Muscle of leg (tissue), 11 donors: ENCODE results near the gene WDR55. TPM values are rescaled to one million over a fixed set of nuclear protein-coding genes. Genes with fewer than 3 reads are reported as not detected.
A peak's percentile ranks its signal among the peaks of the same experiment; 100 is the strongest.

Source experiments
- DNase-seq: peaks from one replicate; pipeline ENCODE4 v3.0.0; 2013
- H3K27ac ChIP-seq: one replicate; pipeline ENCODE4 v1.5.1; 2013; ENCODE audit warnings: mild to moderate bottlenecking, low read length, control low read depth
- H3K27me3 ChIP-seq: one replicate; pipeline ENCODE4 v1.6.1; 2013; ENCODE audit warnings: low read length; ENCODE audit not compliant: control insufficient read depth, insufficient read depth
- H3K36me3 ChIP-seq: one replicate; pipeline ENCODE4 v1.6.1; 2013; ENCODE audit warnings: low read length; ENCODE audit not compliant: control insufficient read depth, insufficient read depth
- H3K4me1 ChIP-seq: one replicate; pipeline ENCODE4 v1.6.1; 2013; ENCODE audit warnings: low read length; ENCODE audit not compliant: control insufficient read depth, insufficient read depth
- H3K4me3 ChIP-seq: one replicate; pipeline ENCODE4 v1.5.1; 2013; ENCODE audit warnings: low read length, control low read depth
- H3K9me3 ChIP-seq: replicated peaks from 2 replicates; pipeline ENCODE4 v1.6.1; 2013; ENCODE audit warnings: low read depth, low read length; ENCODE audit not compliant: control insufficient read depth
- WGBS: methylation state at CpG from one replicate; pipeline ENCODE4 v1.1.5; 2013; ENCODE audit warnings: missing lambda C conversion rate; ENCODE audit not compliant: insufficient coverage; 5-methylcytosine and 5-hydroxymethylcytosine counted together
- polyA plus RNA-seq, 8 donors: library from polyadenylated mRNA; unstranded; fragments of 120-200 nt; gene quantifications; one replicate each; pipeline versions ENCODE4 v1.2.1 to v1.2.3, GENCODE V29; 2013; ENCODE audit warnings: inconsistent platforms in 1 of 8, low replicate concordance in 1 of 8; ENCODE audit not compliant: insufficient read length in 8 of 8, insufficient read depth in 1 of 8
- total RNA-seq: library from RNA; stranded (reverse); fragments of 120-200 nt; gene quantifications from one replicate; pipeline ENCODE4 v1.2.4, GENCODE V29; 2013

WDR55 gene
- total and polyA plus RNA-seq, 9 donors: 9.9 to 16.0 (median 13.6) TPM

DNA sequence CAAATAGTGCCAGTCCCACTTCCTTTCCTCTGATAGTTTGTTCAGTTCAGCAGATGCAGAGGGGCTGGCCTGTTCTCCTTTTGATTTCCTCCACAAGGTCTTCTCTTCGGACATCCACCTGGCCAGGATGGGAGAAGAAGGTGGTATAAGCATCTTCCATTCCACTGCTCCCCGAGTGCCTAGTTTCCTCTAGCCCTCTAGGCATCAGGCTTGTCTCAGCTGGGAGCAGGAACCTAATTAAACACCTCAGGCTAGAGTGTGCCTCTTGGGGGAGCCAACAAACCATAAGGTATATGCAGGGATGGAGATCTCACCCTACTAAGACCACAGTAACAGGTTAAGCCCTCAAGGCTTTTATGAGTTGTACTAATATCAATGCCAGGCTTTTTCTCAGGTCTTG, 9.5 kb downstream of the WDR55 start:
- no peak overlapping the region for H3K4me3 ChIP-seq
- DNase-seq: no peak
- H3K9me3 ChIP-seq: no peaks in the 10 kb centered on the region
- H3K36me3 ChIP-seq: peaks cover 73% of the 10 kb centered on the region
- H3K4me1 ChIP-seq: no peaks in the 10 kb centered on the region
- no CpG with 5 or more reads among the region's 2 CpGs for WGBS
- H3K27ac ChIP-seq: no peak overlapping the region
- H3K27me3 ChIP-seq: no peaks in the 10 kb centered on the region

DNA sequence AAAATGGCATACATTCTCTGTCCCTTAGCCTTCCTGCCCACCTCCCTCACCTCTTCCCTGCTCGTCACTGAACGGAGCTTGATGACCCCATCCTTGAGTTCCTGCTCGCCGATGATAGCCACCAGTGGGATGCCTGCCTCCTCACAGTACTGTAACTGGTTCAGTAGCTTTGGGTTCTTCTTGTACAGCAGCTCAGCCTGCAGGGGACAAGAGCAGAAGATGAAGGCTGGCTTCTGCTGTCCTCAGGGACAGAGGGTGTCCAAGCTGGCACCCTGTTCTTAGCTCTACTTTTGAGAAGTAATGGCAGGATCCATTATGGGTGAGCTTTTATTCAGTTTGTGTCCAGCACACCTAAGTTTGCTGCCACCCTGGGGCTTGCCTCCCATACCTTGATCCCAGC, 9.9 kb downstream of the WDR55 start:
- no peak for DNase-seq
- H3K9me3 ChIP-seq: no peaks in the 10 kb centered on the region
- WGBS: 97% methylated on average over 4 of the region's 4 CpGs
- no peak overlapping the region for H3K4me3 ChIP-seq
- no peaks in the 10 kb centered on the region for H3K27me3 ChIP-seq
- no peaks in the 10 kb centered on the region for H3K4me1 ChIP-seq
- no peak overlapping the region for H3K27ac ChIP-seq
- H3K36me3 ChIP-seq: peaks cover 72% of the 10 kb centered on the region

DNA sequence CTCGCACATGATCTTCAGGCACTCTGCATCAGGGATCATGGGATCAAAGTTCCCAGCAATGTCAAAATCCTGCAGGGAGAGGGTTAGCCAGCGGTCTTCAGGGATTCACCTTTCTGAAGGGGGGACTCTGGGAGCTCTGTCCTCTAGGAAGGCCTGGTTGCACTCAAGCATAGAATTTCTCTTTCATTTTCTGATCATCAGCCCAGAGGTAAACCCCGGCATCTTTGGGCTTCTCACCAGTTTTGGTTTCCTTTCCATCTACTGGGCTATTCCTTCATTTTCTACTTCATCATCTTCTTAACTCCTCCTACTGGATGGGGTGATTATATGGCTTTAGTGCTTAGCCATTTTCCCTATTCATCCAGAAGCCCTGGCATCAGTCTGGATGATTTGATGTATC, 13.2 kb downstream of the WDR55 start:
- no peaks in the 10 kb centered on the region for H3K27me3 ChIP-seq
- H3K36me3 ChIP-seq: peaks cover 66% of the 10 kb centered on the region
- DNase-seq: no peak
- H3K27ac ChIP-seq: no peak overlapping the region
- no peak overlapping the region for H3K4me3 ChIP-seq
- WGBS: 94% methylated on average over 2 of the region's 3 CpGs
- H3K4me1 ChIP-seq: no peaks in the 10 kb centered on the region
- no peaks in the 10 kb centered on the region for H3K9me3 ChIP-seq

DNA sequence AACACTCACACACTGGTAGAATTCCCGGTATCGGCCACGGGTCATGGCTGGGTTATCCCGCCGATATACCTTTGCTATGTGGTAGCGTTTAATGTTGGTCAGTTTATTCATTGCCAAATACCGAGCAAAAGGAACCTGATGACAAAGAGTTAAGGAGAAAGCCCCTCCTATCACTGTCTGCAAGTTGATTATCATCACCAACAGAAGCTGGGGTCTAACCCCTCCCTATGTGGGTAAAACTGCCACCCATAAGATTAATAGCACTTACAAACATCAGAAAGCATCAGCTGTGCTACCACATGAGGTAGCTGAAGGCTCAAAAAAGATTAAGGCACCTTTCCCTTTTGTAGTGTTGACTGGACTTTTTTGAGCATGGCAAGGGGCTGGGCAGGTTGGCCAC, 14.3 kb downstream of the WDR55 start:
- WGBS: 98% methylated on average over 5 of the region's 7 CpGs
- Histone ChIP-seq H3K36me3 (peaks cover 60% of the 10 kb centered on the region), H3K4me1 (no peaks in the 10 kb centered on the region), H3K27me3 (no peaks in the 10 kb centered on the region), H3K9me3 (no peaks in the 10 kb centered on the region), H3K27ac (no peak overlapping the region), H3K4me3 (no peak overlapping the region)
- no peak for DNase-seq

DNA sequence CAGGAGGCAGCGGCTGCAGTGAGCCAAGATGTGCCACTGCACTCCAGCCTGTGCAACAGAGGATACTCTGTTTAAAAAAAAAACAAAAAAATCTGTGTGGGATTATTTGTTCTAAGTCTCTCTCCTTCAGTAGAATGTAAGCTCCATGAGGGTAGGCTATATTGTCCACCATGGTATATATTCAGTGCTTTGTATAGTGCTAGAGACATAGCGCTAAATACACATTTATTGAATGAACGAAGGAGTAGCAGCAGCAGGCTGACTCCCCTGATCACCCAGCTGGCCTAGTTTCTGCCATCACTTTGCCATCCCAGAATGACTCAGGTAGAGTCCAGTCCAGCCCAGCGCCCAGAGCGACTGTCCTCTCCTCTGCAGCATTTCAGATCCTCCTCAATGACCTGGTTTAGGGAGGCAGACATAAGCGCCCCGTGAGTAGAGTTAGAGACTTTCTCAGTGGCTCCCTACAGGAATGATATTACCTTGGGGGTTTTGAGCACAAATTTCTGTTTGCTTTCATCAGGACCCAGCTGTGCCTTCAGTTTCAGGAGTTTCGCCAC, 25.8 kb downstream of the WDR55 start:
- H3K4me3 ChIP-seq: peak overlapping the region; percentile 96
- peaks cover 35% of the 10 kb centered on the region for H3K36me3 ChIP-seq
- 67% methylated on average over 3 of the region's 8 CpGs for WGBS
- H3K9me3 ChIP-seq: no peaks in the 10 kb centered on the region
- DNase-seq: no peak
- peaks cover 12% of the 10 kb centered on the region for H3K4me1 ChIP-seq
- H3K27ac ChIP-seq: peak overlapping the region; percentile 69
- H3K27me3 ChIP-seq: no peaks in the 10 kb centered on the region

DNA sequence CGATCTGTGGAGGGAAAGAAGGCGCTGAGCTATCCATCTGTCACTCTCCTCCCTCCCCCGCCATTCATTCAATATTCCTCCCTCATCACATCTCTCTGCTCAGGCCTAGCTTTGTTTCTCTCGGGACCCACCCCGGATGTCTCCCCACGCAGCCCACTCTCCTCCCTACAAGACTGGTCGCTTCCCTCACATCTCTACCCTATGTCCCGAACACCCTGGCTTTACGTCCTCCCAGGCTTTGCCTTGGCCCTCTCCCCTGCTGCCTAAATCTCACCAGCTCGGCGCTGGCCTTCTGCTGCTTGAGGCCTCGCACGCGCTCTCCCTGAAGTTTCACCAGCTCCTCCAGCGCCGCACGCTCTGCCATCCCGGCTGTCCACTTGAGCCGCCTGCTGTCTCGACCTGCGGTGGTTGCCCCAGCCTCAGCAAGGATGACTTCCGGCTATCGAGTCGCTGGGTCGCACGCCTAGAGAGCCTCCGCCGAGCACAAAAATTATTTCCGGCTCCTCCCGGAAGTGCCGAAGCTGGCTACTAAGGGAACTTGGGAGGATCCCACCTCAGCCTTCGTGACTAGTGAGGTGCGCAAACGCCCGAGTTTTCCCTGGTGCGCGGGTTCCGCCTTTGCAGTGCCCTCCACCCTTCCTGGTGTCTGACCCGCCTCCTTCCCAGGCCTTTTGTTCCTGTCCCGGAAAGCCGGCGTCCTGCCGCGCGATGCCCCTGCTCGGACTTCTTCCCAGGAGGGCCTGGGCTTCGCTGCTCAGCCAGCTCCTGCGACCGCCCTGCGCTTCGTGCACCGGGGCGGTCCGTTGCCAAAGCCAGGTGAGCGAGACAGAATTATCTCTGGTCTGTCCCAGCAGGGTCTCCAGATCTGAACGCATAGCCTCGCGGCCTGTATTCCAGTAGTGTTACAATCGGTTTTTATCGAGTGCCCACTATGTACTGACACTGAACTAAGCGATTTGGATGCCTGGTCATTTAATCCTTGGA, 26.5 kb downstream of the WDR55 start, which contains the start of the genes HARS1 and HARS2:
TSS of gene HARS1 (minus strand) at position 430 of the 984 bp plus-strand sequence. CDS start at position 364, 66 bp downstream.
TSS of gene HARS2 (plus strand) at position 515 of the 984 bp plus-strand sequence. CDS start at position 709, 194 bp downstream.
- peaks cover 42% of the 10 kb centered on the region for H3K36me3 ChIP-seq
- peak; percentile 97 for DNase-seq

DNA sequence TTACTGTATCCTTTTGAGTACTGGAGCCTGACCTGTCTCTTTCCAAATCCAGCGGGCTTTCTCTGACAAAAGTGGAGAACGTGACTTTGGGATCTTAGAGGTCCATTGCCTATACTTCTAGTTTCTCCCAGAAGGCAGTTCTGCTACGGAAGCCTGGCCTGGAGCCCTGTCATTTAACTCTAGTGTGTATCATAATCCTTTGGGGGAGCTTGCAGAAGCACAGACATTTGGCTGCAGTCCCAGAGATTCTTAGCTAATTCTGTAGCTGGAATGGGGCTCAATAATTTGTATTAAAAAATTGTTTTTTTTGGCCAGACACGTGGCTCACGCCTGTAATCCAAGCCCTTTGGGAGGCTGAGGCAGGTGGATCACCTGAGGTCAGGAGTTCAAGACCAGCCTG, 29.6 kb downstream of the WDR55 start:
- Histone ChIP-seq H3K36me3 (peaks cover 65% of the 10 kb centered on the region), H3K27me3 (no peaks in the 10 kb centered on the region), H3K4me3 (no peak overlapping the region), H3K9me3 (no peaks in the 10 kb centered on the region), H3K4me1 (peaks cover 12% of the 10 kb centered on the region), H3K27ac (no peak overlapping the region)
- 47% methylated on average over 3 of the region's 5 CpGs for WGBS
- DNase-seq: no peak

More for the DNA sequence above, 26.5 kb downstream of the WDR55 start, which contains the start of the genes HARS1 and HARS2:
- H3K4me1 ChIP-seq: peaks cover 12% of the 10 kb centered on the region
- H3K27me3 ChIP-seq: no peaks in the 10 kb centered on the region
- H3K27ac ChIP-seq: peak within 1 kb of the TSS; percentile 88
- WGBS: 0% methylated on average over 60 of the region's 61 CpGs
- peak within 1 kb of the TSS; percentile 96 for H3K4me3 ChIP-seq
- no peaks in the 10 kb centered on the region for H3K9me3 ChIP-seq

DNA sequence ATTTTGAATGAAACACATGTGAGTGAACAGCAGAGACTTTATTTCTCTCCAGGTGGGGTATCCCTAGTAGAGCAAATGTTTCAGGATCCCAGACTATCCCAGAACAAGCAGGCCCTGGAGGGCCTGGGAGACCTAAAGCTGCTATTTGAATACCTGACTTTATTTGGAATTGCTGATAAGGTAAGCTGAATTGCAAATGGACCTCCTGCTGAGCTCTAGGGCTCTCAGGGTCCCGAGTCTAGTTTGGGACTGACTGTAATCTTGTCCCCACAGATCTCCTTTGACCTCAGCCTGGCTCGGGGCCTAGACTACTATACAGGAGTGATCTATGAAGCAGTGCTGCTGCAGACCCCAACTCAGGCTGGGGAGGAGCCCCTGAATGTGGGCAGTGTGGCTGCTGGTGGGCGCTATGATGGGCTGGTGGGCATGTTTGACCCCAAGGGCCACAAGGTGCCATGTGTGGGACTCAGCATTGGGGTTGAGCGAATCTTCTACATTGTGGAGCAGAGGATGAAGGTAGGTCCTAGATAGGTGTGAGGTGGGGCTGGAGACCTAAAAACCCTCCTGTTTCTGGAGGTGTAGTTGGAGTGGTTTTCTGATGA, 32.3 kb downstream of the WDR55 start:
- Histone ChIP-seq H3K4me3 (no peak overlapping the region), H3K9me3 (no peaks in the 10 kb centered on the region), H3K27me3 (no peaks in the 10 kb centered on the region), H3K36me3 (peaks cover 73% of the 10 kb centered on the region), H3K27ac (no peak overlapping the region), H3K4me1 (peaks cover 16% of the 10 kb centered on the region)
- DNase-seq: no peak
- WGBS: 90% methylated on average over 4 of the region's 4 CpGs

DNA sequence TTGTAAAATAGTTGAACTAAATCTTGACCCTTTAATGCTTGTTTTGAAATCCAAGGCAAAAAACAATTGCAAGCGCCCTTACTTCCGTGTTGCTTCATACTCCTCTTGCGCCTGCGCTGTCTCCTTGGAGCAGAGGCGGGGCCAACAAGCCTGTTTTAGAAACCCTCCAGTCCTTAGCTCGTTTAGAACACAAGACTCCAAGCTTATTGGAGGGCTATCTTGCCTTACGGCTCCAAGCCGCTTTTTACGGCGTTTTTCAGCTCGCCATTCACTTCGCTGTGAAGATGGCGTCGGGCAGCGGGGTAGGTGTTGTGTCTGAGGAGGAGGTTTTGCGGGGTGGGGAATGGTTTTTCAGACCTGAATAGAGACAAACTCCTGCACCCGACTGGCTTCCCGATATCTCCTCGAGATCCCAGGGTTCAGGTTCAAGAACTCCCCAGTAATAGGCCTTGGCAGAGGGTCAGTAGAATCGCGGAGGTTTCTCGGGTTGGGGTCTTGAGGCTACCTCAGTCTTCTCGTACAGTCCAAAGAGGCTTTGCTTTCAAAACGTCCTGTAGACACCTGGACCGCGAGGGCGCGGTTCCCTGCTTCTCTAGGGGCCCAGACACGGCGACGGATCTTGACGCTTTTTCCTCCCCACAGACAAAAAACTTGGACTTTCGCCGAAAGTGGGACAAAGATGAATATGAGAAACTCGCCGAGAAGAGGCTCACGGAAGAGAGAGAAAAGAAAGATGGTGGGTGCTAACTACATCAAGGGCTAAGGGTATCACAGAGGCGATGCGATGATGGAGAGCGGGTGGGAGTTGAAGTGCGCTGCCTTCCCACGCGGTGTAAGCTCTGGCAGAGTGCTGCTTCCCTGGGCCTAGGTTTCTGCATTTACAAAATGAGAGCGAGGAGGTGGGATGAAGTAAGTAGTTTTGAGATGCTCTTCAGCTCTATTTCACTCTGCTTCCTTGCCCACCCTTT, 35.8 kb downstream of the WDR55 start, which contains the start of gene ZMAT2:
TSS of gene ZMAT2 (plus strand) at position 271 of the 968 bp plus-strand sequence. CDS start at position 285, 14 bp downstream.
- no peaks in the 10 kb centered on the region for H3K27me3 ChIP-seq
- no peaks in the 10 kb centered on the region for H3K9me3 ChIP-seq
- peak within 1 kb of the TSS; percentile 96 for H3K4me3 ChIP-seq
- peak; percentile 99 for DNase-seq
- H3K27ac ChIP-seq: peak within 1 kb of the TSS; percentile 80
- WGBS: 2% methylated on average over 37 of the region's 44 CpGs
- peaks cover 76% of the 10 kb centered on the region for H3K36me3 ChIP-seq
- H3K4me1 ChIP-seq: peaks cover 9% of the 10 kb centered on the region
